H1 (cell line): Measurements from ENCODE around the gene CLIC1. TPM values are rescaled to one million over a fixed set of nuclear protein-coding genes. Genes with fewer than 3 reads are reported as not detected.
A peak's percentile ranks its signal among the peaks of the same experiment; 100 is the strongest.

Source experiments
- CTCF ChIA-PET: fragments of 300-600 bp; sonication (Branson Sonifier 250); formaldehyde crosslinking; loops from one replicate; lab custom pipeline; 2021; ENCODE audit not compliant: partially characterized antibody; lab: Charles Lee
- POLR2A ChIA-PET: fragments of 300-600 bp; sonication (Branson Sonifier 250); formaldehyde crosslinking; loops from one replicate; lab custom pipeline; 2021; ENCODE audit warnings: inconsistent platforms; ENCODE audit not compliant: partially characterized antibody; lab: Charles Lee
- DNase-seq, 2 experiments: peaks; one replicate each; pipeline versions ENCODE4 v3.0.0 to v3.0.0-alpha.2; 2010 to 2022; ENCODE audit warnings: low spot score in 2 of 2, low read depth in 1 of 2, mixed read lengths in 1 of 2
- FAIRE-seq: peaks from 2 replicates; lab custom pipeline; 2011; peaks lifted over from hg19 to GRCh38; lab: Jason Lieb, UNC
- H2AFZ ChIP-seq: 2 replicates; pipeline ENCODE4 v1.8.1; 2012; ENCODE audit warnings: low read length, inconsistent platforms
- H2AK5ac ChIP-seq: 2 replicates; pipeline ENCODE4 v1.6.1; 2013; ENCODE audit warnings: low read depth, low read length
- H2BK120ac ChIP-seq: replicated peaks from 2 replicates; pipeline ENCODE3; 2013; ENCODE audit warnings: low read depth, low read length, inconsistent platforms
- H2BK12ac ChIP-seq: 2 replicates; pipeline ENCODE4 v1.6.1; 2013; ENCODE audit warnings: low read depth, low read length
- H2BK15ac ChIP-seq: 2 replicates; pipeline ENCODE4 v1.6.1; 2013; ENCODE audit warnings: low read length
- H2BK20ac ChIP-seq: 2 replicates; pipeline ENCODE4 v1.6.1; 2013; ENCODE audit warnings: low read length
- H2BK5ac ChIP-seq: 2 replicates; pipeline ENCODE4 v1.6.1; 2013; ENCODE audit warnings: low read depth, low read length
- H3K14ac ChIP-seq: 2 replicates; pipeline ENCODE4 v1.6.1; 2013; ENCODE audit warnings: inconsistent platforms; ENCODE audit not compliant: insufficient read length
- H3K18ac ChIP-seq: 2 replicates; pipeline ENCODE4 v1.6.1; 2013; ENCODE audit warnings: low read length; ENCODE audit errors: extremely low read depth
- H3K23ac ChIP-seq: 2 replicates; pipeline ENCODE4 v1.6.1; 2013; ENCODE audit warnings: inconsistent platforms; ENCODE audit not compliant: insufficient read length
- H3K23me2 ChIP-seq: 2 replicates; pipeline ENCODE4 v1.6.1; 2013; ENCODE audit warnings: low read depth, low read length
- H3K27ac ChIP-seq: 2 replicates; pipeline ENCODE4 v1.6.1; 2011; ENCODE audit warnings: low read depth, low read length, inconsistent platforms
- H3K27me3 ChIP-seq, 4 experiments: replicated peaks in 1 of 4; 1 replicate in 1 of 4; 2 replicates in 3 of 4; pipeline versions ENCODE4 v1.6.1 to v1.8.1; 2011 to 2013; ENCODE audit warnings: low read length in 3 of 4, mild to moderate bottlenecking in 3 of 4, inconsistent platforms in 2 of 4, mixed read lengths in 2 of 4, moderate library complexity in 1 of 4; ENCODE audit not compliant: control insufficient read depth in 3 of 4, insufficient read depth in 3 of 4; ENCODE audit errors: extremely low read depth in 1 of 4
- H3K36me3 ChIP-seq, 4 experiments: 2 replicates each; pipeline versions ENCODE4 v1.6.1 to v1.8.1; 2011 to 2013; ENCODE audit warnings: mild to moderate bottlenecking in 4 of 4, low read length in 3 of 4, moderate library complexity in 2 of 4, control low read depth in 1 of 4, inconsistent platforms in 1 of 4; ENCODE audit not compliant: insufficient read depth in 4 of 4, control insufficient read depth in 2 of 4
- H3K4ac ChIP-seq: replicated peaks from 2 replicates; pipeline ENCODE3; 2013; ENCODE audit warnings: low read length, low read depth, mixed read lengths, inconsistent platforms; ENCODE audit not compliant: insufficient read length
- H3K4me1 ChIP-seq, 4 experiments: replicated peaks in 1 of 4; 1 replicate in 1 of 4; 2 replicates in 3 of 4; pipeline versions ENCODE4 v1.6.1 to v1.8.1; 2011 to 2013; ENCODE audit warnings: low read length in 3 of 4, inconsistent platforms in 2 of 4, mixed read lengths in 1 of 4; ENCODE audit not compliant: insufficient read depth in 4 of 4, control insufficient read depth in 3 of 4
- H3K4me2 ChIP-seq, 2 experiments: 2 replicates each; pipeline versions ENCODE4 v1.6.1 to v1.8.1; 2011 to 2013; ENCODE audit warnings: low read depth in 2 of 2, low read length in 2 of 2, control low read depth in 1 of 2, inconsistent platforms in 1 of 2, mild to moderate bottlenecking in 1 of 2; ENCODE audit not compliant: insufficient read depth in 1 of 2
- H3K4me3 ChIP-seq, 4 experiments: fragments of 200-600, 300-600 bp in 1 of 4; sonication (generic), shearing (Covaris generic), sonication (Bioruptor Twin) in 1 of 4; 2 replicates each; pipeline versions ENCODE4 v1.5.1 to v1.8.1; 2011 to 2016; ENCODE audit warnings: low read length in 4 of 4, low read depth in 3 of 4, control low read depth in 2 of 4, inconsistent platforms in 2 of 4, mild to moderate bottlenecking in 2 of 4, mixed read lengths in 1 of 4, moderate library complexity in 1 of 4; ENCODE audit not compliant: insufficient read depth in 2 of 4; ENCODE audit errors: extremely low read depth in 1 of 4
- H3K56ac ChIP-seq: replicated peaks from 2 replicates; pipeline ENCODE3; 2013; ENCODE audit warnings: low read depth, mild to moderate bottlenecking, mixed read lengths, low read length, inconsistent platforms; ENCODE audit not compliant: insufficient read length
- H3K79me1 ChIP-seq: 2 replicates; pipeline ENCODE4 v1.6.1; 2013; ENCODE audit warnings: low read depth, low read length, control low read depth
- H3K79me2 ChIP-seq, 2 experiments: 2 replicates each; pipeline versions ENCODE4 v1.6.1 to v1.8.1; 2012 to 2013; ENCODE audit warnings: low read length in 2 of 2, mild to moderate bottlenecking in 2 of 2, inconsistent platforms in 1 of 2; ENCODE audit not compliant: insufficient read depth in 2 of 2, control insufficient read depth in 1 of 2
- H3K9ac ChIP-seq, 4 experiments: replicated peaks in 1 of 4; 1 replicate in 1 of 4; 2 replicates in 3 of 4; pipeline versions ENCODE4 v1.6.1 to v1.8.1; 2011 to 2013; ENCODE audit warnings: low read depth in 3 of 4, low read length in 3 of 4, control low read depth in 2 of 4, mild to moderate bottlenecking in 2 of 4, moderate library complexity in 2 of 4, inconsistent platforms in 1 of 4; ENCODE audit errors: extremely low read depth in 1 of 4
- H3K9me3 ChIP-seq, 2 experiments: 2 replicates each; pipeline versions ENCODE4 v1.6.1 to v1.8.1; 2012 to 2013; ENCODE audit warnings: mild to moderate bottlenecking in 2 of 2, moderate library complexity in 2 of 2, control low read depth in 1 of 2, inconsistent platforms in 1 of 2, low read depth in 1 of 2, low read length in 1 of 2, mixed read lengths in 1 of 2; ENCODE audit not compliant: insufficient read depth in 2 of 2
- H4K20me1 ChIP-seq, 2 experiments: replicated peaks in 1 of 2; 2 replicates each; pipeline versions ENCODE3 to v1.8.1; 2011 to 2013; ENCODE audit warnings: inconsistent platforms in 2 of 2, low read length in 2 of 2, mild to moderate bottlenecking in 1 of 2; ENCODE audit not compliant: insufficient read depth in 2 of 2, control insufficient read depth in 1 of 2
- H4K5ac ChIP-seq: 2 replicates; pipeline ENCODE4 v1.6.1; 2013; ENCODE audit warnings: low read length, low read depth, mixed read lengths, inconsistent platforms; ENCODE audit not compliant: insufficient read length
- H4K8ac ChIP-seq: 2 replicates; pipeline ENCODE4 v1.8.0; 2013; ENCODE audit warnings: mild to moderate bottlenecking, moderate library complexity, low read length, inconsistent platforms; ENCODE audit not compliant: insufficient read depth; ENCODE audit errors: extremely low read depth
- H4K91ac ChIP-seq: replicated peaks from 2 replicates; pipeline ENCODE3; 2013; ENCODE audit warnings: low read length, mixed read lengths, inconsistent platforms; ENCODE audit not compliant: insufficient read length
- CHD1 ChIP-seq: IDR thresholded peaks from 2 replicates; pipeline ENCODE4 v1.6.1; 2012; ENCODE audit warnings: low read depth, low read length, improper control_type of control experiment
- CHD2 ChIP-seq: IDR thresholded peaks from 2 replicates; pipeline ENCODE4 v1.6.1; 2012; ENCODE audit warnings: low read length, improper control_type of control experiment
- JUN ChIP-seq: IDR thresholded peaks from 2 replicates; pipeline ENCODE4 v1.6.1; 2011; ENCODE audit warnings: low read depth, mild to moderate bottlenecking, improper control_type of control experiment, low read length
- KDM5A ChIP-seq: fragments of 200-600 bp; IDR thresholded peaks from 2 replicates; pipeline ENCODE4 v1.7.1; 2012; ENCODE audit warnings: mild to moderate bottlenecking, low read length, inconsistent platforms, mixed read lengths
- MAFK ChIP-seq: IDR thresholded peaks from 2 replicates; pipeline ENCODE4 v1.6.1; 2012; ENCODE audit warnings: low read depth, mild to moderate bottlenecking, improper control_type of control experiment, low read length
- POLR2AphosphoS5 ChIP-seq: IDR thresholded peaks from 2 replicates; pipeline ENCODE4 v1.6.1; 2011; ENCODE audit warnings: low read depth, low read length
- SUZ12 ChIP-seq: fragments of 200-600 bp; sonication (generic); IDR thresholded peaks from 2 replicates; pipeline ENCODE4 v1.6.1; 2012; ENCODE audit warnings: mild to moderate bottlenecking, inconsistent platforms, low read length, moderate library complexity, mixed read lengths
- TAF7 ChIP-seq: optimal IDR thresholded peaks from 2 replicates; pipeline ENCODE3; 2011; ENCODE audit warnings: low read depth, mild to moderate bottlenecking, inconsistent platforms, low read length, moderate library complexity, borderline replicate concordance
- TBP ChIP-seq: IDR thresholded peaks from 2 replicates; pipeline ENCODE4 v1.6.1; 2011; ENCODE audit warnings: low read depth, low read length, improper control_type of control experiment
- WGBS, 2 experiments: shearing (Covaris generic) in 1 of 2; methylation state at CpG; one replicate each; pipeline versions ENCODE4 v1.1.6 to v1.1.7; 2013 to 2015; ENCODE audit warnings: low lambda C conversion rate in 2 of 2, mixed read lengths in 2 of 2, inconsistent platforms in 1 of 2, low coverage in 1 of 2, missing lambda C conversion rate in 1 of 2; ENCODE audit not compliant: insufficient replicate concordance in 2 of 2, insufficient coverage in 1 of 2, insufficient read length in 1 of 2; ENCODE audit errors: extremely low coverage in 1 of 2, missing lambda C conversion rate in 1 of 2; 5-methylcytosine and 5-hydroxymethylcytosine counted together
- polyA plus RNA-seq, 7 experiments: library from polyadenylated mRNA; depleted of rRNA in 3 of 7; stranded (reverse) in 5 of 7; unstranded in 2 of 7; fragments of >200 nt in 5 of 7; fragments of 200-250 nt in 2 of 7; gene quantifications; 1 replicate in 5 of 7; 2 replicates in 1 of 7; 4 replicates in 1 of 7; pipeline versions ENCODE4 v1.2.1 to v1.2.3, GENCODE V29; 2011 to 2013; ENCODE audit warnings: missing spikeins in 2 of 7, mixed read lengths in 2 of 7
- total RNA-seq: library from RNA; stranded (reverse); fragmentation: NEBNext Ultra II Directional; extraction: Animal tissue kit (Norgen Biotek cat#: 25700); gene quantifications from 2 replicates; pipeline ENCODE4 v1.2.1, GENCODE V29; 2021
- TF ChIP-seq, protein P1 (sequence below), 3 experiments: IDR thresholded peaks; 1 replicate in 2 of 3; 2 replicates in 1 of 3; pipeline versions ENCODE4 v1.5.1 to v1.6.1; 2011; ENCODE audit warnings: low read length in 3 of 3, mild to moderate bottlenecking in 3 of 3, inconsistent platforms in 2 of 3, low read depth in 1 of 3, moderate library complexity in 1 of 3; ENCODE audit not compliant: insufficient read depth in 1 of 3; ENCODE audit errors: control extremely low read depth in 1 of 3

CLIC1 gene
- total and polyA plus RNA-seq, 2 of the 8 experiments (the other 6 are each of a cell fraction or from before 2014, with no cell fraction given), result 250 to 277 TPM

DNA sequence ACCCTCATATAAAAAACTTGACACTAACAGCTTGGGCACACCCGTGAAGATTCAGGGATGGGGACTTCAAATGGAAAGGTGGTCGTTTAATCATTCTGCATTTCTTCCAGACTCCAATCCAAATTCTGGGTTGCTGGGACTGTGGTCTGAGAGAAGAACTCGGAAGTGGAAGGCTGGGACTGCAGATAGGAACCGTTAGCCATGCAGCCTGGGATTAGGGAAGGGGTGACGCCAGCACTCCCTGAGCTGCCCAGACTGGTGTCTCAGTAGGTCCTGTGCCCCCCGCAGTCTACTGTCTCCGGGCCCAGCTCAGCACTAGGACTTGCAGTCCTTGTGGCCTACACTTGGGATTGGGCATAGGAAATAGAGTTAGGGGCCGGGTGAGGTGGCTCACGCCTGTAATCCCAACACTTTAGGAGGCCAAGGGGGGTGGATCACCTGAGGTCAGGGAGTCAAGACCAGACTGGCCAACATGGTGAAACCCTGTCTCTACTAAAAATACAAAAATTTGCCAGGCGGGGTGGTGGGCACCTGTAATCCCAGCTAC is 511 bp upstream of the CLIC1 start:
- H3K23ac ChIP-seq, result no peak overlapping the region
- H3K4me2 ChIP-seq, result peak overlapping the region; percentile 78 to 99
- ChIA-PET POLR2A (interaction anchor here (0.8 to 8.7 kb wide), 16 partner anchors 12 to 195 kb away, joined by 3 to 73 read pairs (median 5); partner anchors contain the start of genes ABHD16A, DDX39B, HSPA1B and LSM2), CTCF (interaction anchor here (0.5 to 5.9 kb wide), 20 partner anchors 8 to 382 kb away, joined by 3 to 52 read pairs (median 3); partner anchors contain the start of genes APOM and DDAH2)
- H2BK5ac ChIP-seq, result peak overlapping the region; percentile 60; the same call in 1 of the 2 replicates
- no peaks in the 10 kb centered on the region for H3K27me3 ChIP-seq
- H4K8ac ChIP-seq, result no peak overlapping the region
- H3K27ac ChIP-seq, result no peak overlapping the region
- peak overlapping the region; percentile 61; the same call in 1 of the 2 replicates for H2BK15ac ChIP-seq
- H3K4me3 ChIP-seq, result peak overlapping the region; percentile 82 to 98 (median 92)
- peak overlapping the region; percentile 60 for H3K18ac ChIP-seq
- peaks cover 4% of the 10 kb centered on the region in 2 experiments for H4K20me1 ChIP-seq
- H2BK120ac ChIP-seq, result peak overlapping the region; percentile 29
- H2BK12ac ChIP-seq, result peak overlapping the region; percentile 35; the same call in 1 of the 2 replicates
- H2BK20ac ChIP-seq, result no peak overlapping the region; the same call in 1 of the 2 replicates
- H2AK5ac ChIP-seq, result peak overlapping the region; percentile 57; the same call in 1 of the 2 replicates
- H2AFZ ChIP-seq, result no peak overlapping the region
- peak overlapping the region; percentile 20 for H4K91ac ChIP-seq
- peaks cover 23 to 29% (median 25%) of the 10 kb centered on the region in 4 experiments for H3K4me1 ChIP-seq
- DNase-seq, result no peak
- no peak overlapping the region for H3K14ac ChIP-seq
- H3K79me2 ChIP-seq, result peaks cover 0 to 26% of the 10 kb centered on the region in 2 experiments; a peak in 2 of 4 replicates
- no peaks in the 10 kb centered on the region; a peak in 1 of 4 replicates for H3K9me3 ChIP-seq
- H3K9ac ChIP-seq, result 0 out of 7 replicates have a peak overlapping the region, but pooled peaks of 1 of the 4 experiments have one; percentile 66
- peak overlapping the region; percentile 11 for H3K4ac ChIP-seq
- H3K79me1 ChIP-seq, result peaks cover 8% of the 10 kb centered on the region; the same call in 1 of the 2 replicates
- no peak for FAIRE-seq
- H3K23me2 ChIP-seq, result peaks cover 20% of the 10 kb centered on the region
- H4K5ac ChIP-seq, result no peak overlapping the region
- no peak overlapping the region for H3K56ac ChIP-seq
- WGBS, 2 experiments, result 44% methylated on average over 10 of the region's 10 CpGs; no CpG with 5 or more reads in 1 of the 2 experiments
- peaks cover 10 to 27% (median 17%) of the 10 kb centered on the region in 4 experiments for H3K36me3 ChIP-seq
- no peak for TF ChIP-seq KDM5A
- TF ChIP-seq JUN, result no peak
- no peak for TF ChIP-seq MAFK
- no peak for TF ChIP-seq POLR2AphosphoS5
- no peak for TF ChIP-seq CHD2
- no peak for TF ChIP-seq TBP
- TF ChIP-seq SUZ12, result no peak
- TF ChIP-seq CHD1, result no peak
- TF ChIP-seq TAF7, result no peak
- TF ChIP-seq, protein P1, sequence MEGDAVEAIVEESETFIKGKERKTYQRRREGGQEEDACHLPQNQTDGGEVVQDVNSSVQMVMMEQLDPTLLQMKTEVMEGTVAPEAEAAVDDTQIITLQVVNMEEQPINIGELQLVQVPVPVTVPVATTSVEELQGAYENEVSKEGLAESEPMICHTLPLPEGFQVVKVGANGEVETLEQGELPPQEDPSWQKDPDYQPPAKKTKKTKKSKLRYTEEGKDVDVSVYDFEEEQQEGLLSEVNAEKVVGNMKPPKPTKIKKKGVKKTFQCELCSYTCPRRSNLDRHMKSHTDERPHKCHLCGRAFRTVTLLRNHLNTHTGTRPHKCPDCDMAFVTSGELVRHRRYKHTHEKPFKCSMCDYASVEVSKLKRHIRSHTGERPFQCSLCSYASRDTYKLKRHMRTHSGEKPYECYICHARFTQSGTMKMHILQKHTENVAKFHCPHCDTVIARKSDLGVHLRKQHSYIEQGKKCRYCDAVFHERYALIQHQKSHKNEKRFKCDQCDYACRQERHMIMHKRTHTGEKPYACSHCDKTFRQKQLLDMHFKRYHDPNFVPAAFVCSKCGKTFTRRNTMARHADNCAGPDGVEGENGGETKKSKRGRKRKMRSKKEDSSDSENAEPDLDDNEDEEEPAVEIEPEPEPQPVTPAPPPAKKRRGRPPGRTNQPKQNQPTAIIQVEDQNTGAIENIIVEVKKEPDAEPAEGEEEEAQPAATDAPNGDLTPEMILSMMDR (IDR thresholded peaks at IDR 0.05; ENCODE audit: control extremely low read depth in 1 of 3, insufficient read depth in 1 of 3, low read depth in 1 of 3, low read length in 3 of 3), result no peak
